OCI-LY7 (cell line): ENCODE data around the gene GDAP2. TPM values are rescaled to one million over a fixed set of nuclear protein-coding genes. Genes with fewer than 3 reads are reported as not detected.

ENCODE experiments used
- BruUV-seq: library from RNA; stranded (reverse); fragments of 400-500 nt; replicated peaks from 2 replicates; lab custom pipeline; 2021; lab: Mats Ljungman, UMichigan
- CTCF ChIA-PET: fragments of 300-600 bp; sonication (Branson Sonifier 250); formaldehyde crosslinking; loops from one replicate; lab custom pipeline; 2022; ENCODE audit warnings: antibody characterized with exemption; ENCODE audit not compliant: unreplicated experiment; lab: Charles Lee
- POLR2A ChIA-PET: fragments of 300-600 bp; sonication (Branson Sonifier 250); formaldehyde crosslinking; loops from one replicate; lab custom pipeline; 2022; ENCODE audit warnings: antibody characterized with exemption; lab: Charles Lee
- DNase-seq: peaks from one replicate; pipeline ENCODE4 v3.0.0-alpha.2; 2015; ENCODE audit warnings: low spot score
- H2AFZ ChIP-seq: fragments of 200-600 bp; sonication (generic), shearing (Covaris generic); 2 replicates; pipeline ENCODE4 v1.6.1; 2014; ENCODE audit warnings: mild to moderate bottlenecking, antibody characterized with exemption, low read length, moderate library complexity
- H3K27ac ChIP-seq: fragments of 200-600 bp; sonication (generic); 2 replicates; pipeline ENCODE4 v1.5.1; 2014; ENCODE audit warnings: mixed run types, low read depth, mild to moderate bottlenecking, moderate library complexity, low read length, inconsistent platforms; ENCODE audit not compliant: poor library complexity, severe bottlenecking
- H3K36me3 ChIP-seq: fragments of 200-600 bp; sonication (generic); 2 replicates; pipeline ENCODE4 v1.6.1; 2014; ENCODE audit warnings: mild to moderate bottlenecking, antibody characterized with exemption, low read length, moderate library complexity, mixed read lengths; ENCODE audit not compliant: insufficient read depth
- H3K4me1 ChIP-seq: fragments of 200-600 bp; sonication (generic); 2 replicates; pipeline ENCODE4 v1.5.1; 2014; ENCODE audit warnings: mild to moderate bottlenecking, low read length; ENCODE audit not compliant: insufficient read depth, poor library complexity, severe bottlenecking
- H3K4me2 ChIP-seq: fragments of 200-600 bp; sonication (generic); 2 replicates; pipeline ENCODE4 v1.6.1; 2014; ENCODE audit warnings: mild to moderate bottlenecking, low read length
- H3K4me3 ChIP-seq: fragments of 200-600 bp; sonication (generic); 2 replicates; pipeline ENCODE4 v1.5.1; 2014; ENCODE audit warnings: mild to moderate bottlenecking, low read depth, low read length; ENCODE audit not compliant: poor library complexity, severe bottlenecking
- H3K79me2 ChIP-seq: fragments of 200-600 bp; sonication (generic); 2 replicates; pipeline ENCODE4 v1.6.1; 2016; ENCODE audit warnings: low read depth, mild to moderate bottlenecking, low read length, moderate library complexity, mixed read lengths; ENCODE audit not compliant: insufficient read depth
- H3K9me2 ChIP-seq: fragments of 200-600 bp; sonication (generic); 2 replicates; pipeline ENCODE4 v1.6.1; 2016; ENCODE audit warnings: mild to moderate bottlenecking, low read length, mixed read lengths; ENCODE audit not compliant: insufficient read depth
- H3K9me3 ChIP-seq: fragments of 200-600 bp; sonication (generic); 2 replicates; pipeline ENCODE4 v1.6.1; 2014; ENCODE audit warnings: mild to moderate bottlenecking, mixed run types, low read length, mixed read lengths
- H4K20me1 ChIP-seq: fragments of 200-600 bp; sonication (generic); 2 replicates; pipeline ENCODE4 v1.6.1; 2014; ENCODE audit warnings: mild to moderate bottlenecking, antibody characterized with exemption, low read length, moderate library complexity, mixed read lengths; ENCODE audit not compliant: insufficient read depth
- EZH2phosphoT487 ChIP-seq: fragments of 200-600 bp; sonication (generic); IDR thresholded peaks from 2 replicates; pipeline ENCODE4 v1.6.1; 2018; ENCODE audit warnings: low read depth, borderline replicate concordance, mild to moderate bottlenecking, mixed run types, antibody characterized with exemption, low read length, moderate library complexity, mixed read lengths
- intact Hi-C: fragments of 100-400 bp; cut with micrococcal nuclease; formaldehyde crosslinking; loops from one replicate; pipeline ENCODE4 v1.10.0; 2022; ENCODE audit not compliant: unreplicated experiment
- total RNA-seq, 2 experiments: library from RNA; depleted of rRNA in 1 of 2; stranded (reverse); fragments of >200 nt in 1 of 2; shearing (Covaris generic) in 1 of 2; gene quantifications; 2 replicates each; pipeline ENCODE4 v1.2.3, GENCODE V29; 2014 to 2022
- TF ChIP-seq, protein P1 (sequence below): fragments of 200-600 bp; sonication (generic); conservative IDR thresholded peaks from 2 replicates; pipeline ENCODE4 v1.5.1; 2014; ENCODE audit warnings: mild to moderate bottlenecking, antibody characterized with exemption, low read length, moderate library complexity, mixed read lengths

GDAP2 gene
- total RNA-seq, 2 experiments from 2014 or later, result 13.9 to 26.8 TPM

- Histone ChIP-seq H4K20me1 (no peaks in the 10 kb centered on the region), H3K9me3 (no peaks in the 10 kb centered on the region), H2AFZ (no peak overlapping the region), H3K4me3 (no peak overlapping the region), H3K79me2 (no peaks in the 10 kb centered on the region), H3K27ac (no peak overlapping the region), H3K4me2 (no peak overlapping the region), H3K36me3 (peaks cover 99% of the 10 kb centered on the region), H3K4me1 (no peaks in the 10 kb centered on the region), H3K9me2 (no peaks in the 10 kb centered on the region)
- no TSS peak for BruUV-seq
- ChIA-PET POLR2A (interaction anchor here (1.0 kb wide), 1 partner anchor 35 kb away, joined by 3 read pairs; no protein-coding TSS in a partner anchor), CTCF (no interaction called here)
- intact Hi-C loops, result no loop called here
- TF ChIP-seq EZH2phosphoT487, result no peak
- TF ChIP-seq, protein P1, sequence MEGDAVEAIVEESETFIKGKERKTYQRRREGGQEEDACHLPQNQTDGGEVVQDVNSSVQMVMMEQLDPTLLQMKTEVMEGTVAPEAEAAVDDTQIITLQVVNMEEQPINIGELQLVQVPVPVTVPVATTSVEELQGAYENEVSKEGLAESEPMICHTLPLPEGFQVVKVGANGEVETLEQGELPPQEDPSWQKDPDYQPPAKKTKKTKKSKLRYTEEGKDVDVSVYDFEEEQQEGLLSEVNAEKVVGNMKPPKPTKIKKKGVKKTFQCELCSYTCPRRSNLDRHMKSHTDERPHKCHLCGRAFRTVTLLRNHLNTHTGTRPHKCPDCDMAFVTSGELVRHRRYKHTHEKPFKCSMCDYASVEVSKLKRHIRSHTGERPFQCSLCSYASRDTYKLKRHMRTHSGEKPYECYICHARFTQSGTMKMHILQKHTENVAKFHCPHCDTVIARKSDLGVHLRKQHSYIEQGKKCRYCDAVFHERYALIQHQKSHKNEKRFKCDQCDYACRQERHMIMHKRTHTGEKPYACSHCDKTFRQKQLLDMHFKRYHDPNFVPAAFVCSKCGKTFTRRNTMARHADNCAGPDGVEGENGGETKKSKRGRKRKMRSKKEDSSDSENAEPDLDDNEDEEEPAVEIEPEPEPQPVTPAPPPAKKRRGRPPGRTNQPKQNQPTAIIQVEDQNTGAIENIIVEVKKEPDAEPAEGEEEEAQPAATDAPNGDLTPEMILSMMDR, result no peak
- DNase-seq, result no peak
These were observed 23.0 kb upstream of the GDAP2 start for GRCh38 chr1:117952386-117952785.

DNA sequence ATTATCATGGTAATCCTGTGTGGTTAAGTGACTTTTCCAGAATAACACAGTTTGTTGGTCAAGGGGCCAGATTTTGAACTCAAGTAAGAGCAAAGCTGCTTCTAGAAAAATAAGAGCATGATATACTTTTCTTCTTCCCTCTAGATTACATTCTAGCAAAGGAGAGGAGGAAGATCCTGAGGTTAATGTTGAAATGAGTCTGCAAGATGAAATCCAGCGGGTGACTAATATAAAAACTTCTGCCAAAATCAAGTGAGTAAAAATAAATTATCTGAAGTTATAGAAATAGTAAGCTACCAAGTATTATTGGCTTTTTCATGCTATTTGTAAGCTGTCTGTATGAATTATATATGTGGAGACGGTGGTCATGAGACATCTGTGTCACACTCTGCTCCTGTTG, 12.9 kb upstream of the GDAP2 start:
- Histone ChIP-seq H2AFZ (no peak overlapping the region), H3K9me3 (no peaks in the 10 kb centered on the region), H3K36me3 (peaks cover 98% of the 10 kb centered on the region), H3K4me1 (no peaks in the 10 kb centered on the region), H3K9me2 (no peaks in the 10 kb centered on the region), H3K27ac (no peak overlapping the region), H4K20me1 (no peaks in the 10 kb centered on the region), H3K4me2 (no peak overlapping the region), H3K4me3 (no peak overlapping the region), H3K79me2 (no peaks in the 10 kb centered on the region)
- no peak for DNase-seq
- no peak for TF ChIP-seq EZH2phosphoT487
- TF ChIP-seq, protein P1, result no peak
- POLR2A ChIA-PET, result interaction anchor here (1.0 to 1.3 kb wide), 2 partner anchors 9 to 13 kb away, joined by 4 to 10 read pairs; partner anchors contain the start of genes GDAP2 and WDR3
- BruUV-seq, result no TSS peak
- CTCF ChIA-PET, result no interaction called here
- intact Hi-C loops, result no loop called here

GRCh38 chr1:117933769-117934168, 4.3 kb upstream of the GDAP2 start:
- no peak for DNase-seq
- POLR2A ChIA-PET, result interaction anchor here (1.6 kb wide), 1 partner anchor 142 kb away, joined by 3 read pairs; no protein-coding TSS in a partner anchor
- Histone ChIP-seq H3K4me2 (no peak overlapping the region), H3K9me2 (no peaks in the 10 kb centered on the region), H3K9me3 (no peaks in the 10 kb centered on the region), H3K36me3 (peaks cover 57% of the 10 kb centered on the region), H3K4me3 (no peak overlapping the region), H2AFZ (no peak overlapping the region), H3K4me1 (peaks cover 18% of the 10 kb centered on the region), H3K79me2 (peaks cover 34% of the 10 kb centered on the region), H3K27ac (no peak overlapping the region), H4K20me1 (peaks cover 4% of the 10 kb centered on the region; the same call in 1 of the 2 replicates)
- CTCF ChIA-PET, result no interaction called here
- intact Hi-C loops, result no loop called here
- BruUV-seq, result no TSS peak
- TF ChIP-seq EZH2phosphoT487, result no peak
- TF ChIP-seq, protein P1, result no peak
